HG03175 (cell line): ENCODE measurements around the gene ZNF92.
A peak's percentile ranks its signal among the peaks of the same experiment; 100 is the strongest.
"Not testable (repeated sequence)": the region's sequence is repeated elsewhere in the genome, so short reads cannot be mapped to it uniquely, and the experiment has no call there.

Experiments used
- ATAC-seq: cut with Tn5 transposase; IDR thresholded peaks from one replicate; pipeline ENCODE4 v1.9.1; 2021; ENCODE audit warnings: mild to moderate bottlenecking, moderate library complexity; ENCODE audit not compliant: unreplicated experiment

The ZNF92 gene

GRCh38 chr7:65373608-65374351 lies at the start of gene ZNF92:
Gene ZNF92 (plus strand): TSS chr7:65373855. CDS start chr7:65373998, 143 bp downstream.
- ATAC-seq: peak; percentile 99

DNA sequence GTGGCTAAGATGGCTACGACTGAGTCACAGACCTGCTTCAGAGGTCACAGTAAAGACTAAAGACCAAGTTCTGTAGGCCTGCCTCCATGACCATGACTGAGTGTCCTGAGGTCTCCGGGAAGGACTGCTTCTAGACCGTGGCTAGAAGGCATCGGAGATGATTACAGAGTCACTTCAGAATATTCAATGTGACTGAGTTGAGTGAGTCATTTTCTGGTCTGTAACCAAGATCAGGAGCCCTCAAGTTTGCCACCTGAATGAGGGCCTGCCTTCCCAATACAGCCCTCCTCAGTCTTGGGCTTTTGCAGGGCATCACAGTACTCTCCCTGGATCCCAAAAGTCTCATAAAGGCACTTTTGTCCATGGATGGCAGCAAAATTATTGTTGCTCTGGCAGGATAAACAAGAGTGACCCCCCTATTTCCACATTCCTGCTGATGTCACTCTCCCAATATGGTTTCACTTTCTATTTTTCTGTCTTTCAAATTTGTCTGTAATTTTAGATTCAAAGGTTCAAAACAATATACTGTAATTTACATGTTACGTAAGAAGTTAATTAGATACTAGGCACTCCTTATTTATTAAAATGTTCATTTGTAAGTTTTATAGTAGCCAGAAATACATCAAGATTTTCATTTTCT lies 47.7 kb upstream of the ZNF92 start:
- ATAC-seq: no peak

DNA sequence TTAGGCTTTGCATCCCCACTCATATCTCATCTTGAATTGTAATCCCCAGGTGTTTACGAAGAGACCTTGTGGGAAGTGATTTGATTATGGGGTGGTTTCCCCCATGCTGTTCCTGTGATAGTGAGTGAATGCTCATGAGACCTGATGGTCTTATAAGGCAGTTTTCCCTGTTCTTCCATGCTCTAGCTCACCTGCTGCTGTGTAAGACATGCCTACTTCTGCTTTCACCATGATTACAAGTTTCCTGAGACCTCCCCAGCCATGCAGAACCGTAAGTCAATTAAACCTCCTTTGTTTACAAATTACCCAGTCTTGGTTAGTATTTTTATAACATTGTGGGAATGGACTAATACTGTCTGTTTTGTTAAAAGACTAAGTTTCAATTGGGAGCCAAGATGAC lies 35.3 kb upstream of the ZNF92 start:
- no peak for ATAC-seq

GRCh38 chr7:65339257-65339656 lies 34.4 kb upstream of the ZNF92 start:
- ATAC-seq: no peak

- ATAC-seq: no peak
Measured at GRCh38 chr7:65342723-65343629, 30.7 kb upstream of the ZNF92 start.

DNA sequence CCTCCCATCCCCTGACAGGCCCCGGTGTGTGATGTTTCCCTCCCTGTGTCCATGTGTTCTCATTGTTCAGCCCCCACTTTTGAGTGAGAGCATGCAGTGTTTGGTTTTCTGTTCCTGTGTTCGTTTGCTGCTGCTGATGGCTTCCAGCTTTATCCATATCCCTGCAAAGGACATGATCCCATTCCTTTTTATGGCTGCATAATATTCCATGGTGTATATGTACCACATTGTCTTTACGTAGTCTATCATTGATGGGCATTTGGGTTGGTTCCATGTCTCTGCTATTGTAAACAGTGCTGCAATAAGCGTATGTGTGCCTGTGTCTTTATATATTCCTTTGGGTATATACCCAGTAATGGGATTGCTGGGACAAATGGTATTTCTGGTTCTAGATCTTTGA lies 29.1 kb upstream of the ZNF92 start:
- not testable (repeated sequence) for ATAC-seq

DNA sequence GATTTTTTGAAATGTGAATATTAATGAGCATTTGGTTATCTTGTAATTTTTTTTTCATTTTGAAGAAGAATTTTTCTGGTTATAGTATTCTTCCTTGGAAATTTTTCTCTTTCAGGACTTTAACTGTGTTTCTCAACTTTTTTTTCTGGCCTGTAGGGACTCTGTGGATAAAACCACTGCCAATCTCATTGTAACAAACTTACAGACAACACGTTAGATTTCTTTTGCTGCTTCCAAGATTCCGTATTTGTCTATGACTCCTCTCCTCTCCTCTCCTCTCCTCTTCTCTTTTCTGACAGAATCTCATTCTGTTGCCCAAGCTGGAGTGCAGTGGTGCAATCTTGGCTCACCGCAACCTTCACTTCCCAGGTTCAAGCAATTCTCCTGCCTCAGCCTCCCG lies 19.4 kb upstream of the ZNF92 start:
- ATAC-seq: no peak

DNA sequence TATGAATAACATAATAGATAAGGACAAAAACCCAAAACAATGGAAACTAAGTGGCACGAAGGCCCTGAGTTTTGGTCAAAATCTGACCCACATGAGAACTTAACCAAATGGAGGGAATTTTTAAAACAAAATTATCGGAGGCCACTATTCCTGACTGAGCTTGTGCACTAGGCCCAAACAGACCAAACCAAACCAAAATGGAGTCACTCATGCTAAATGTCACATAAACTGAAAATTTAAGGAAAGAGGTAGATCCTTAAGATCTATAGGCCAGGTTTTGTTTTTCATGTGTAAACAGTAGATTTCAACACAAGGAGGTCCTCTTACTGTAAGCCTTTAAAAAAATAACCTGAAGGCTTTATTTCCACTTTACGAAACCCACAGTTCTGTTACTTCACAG lies 3.8 kb upstream of the ZNF92 start:
- ATAC-seq: no peak

DNA sequence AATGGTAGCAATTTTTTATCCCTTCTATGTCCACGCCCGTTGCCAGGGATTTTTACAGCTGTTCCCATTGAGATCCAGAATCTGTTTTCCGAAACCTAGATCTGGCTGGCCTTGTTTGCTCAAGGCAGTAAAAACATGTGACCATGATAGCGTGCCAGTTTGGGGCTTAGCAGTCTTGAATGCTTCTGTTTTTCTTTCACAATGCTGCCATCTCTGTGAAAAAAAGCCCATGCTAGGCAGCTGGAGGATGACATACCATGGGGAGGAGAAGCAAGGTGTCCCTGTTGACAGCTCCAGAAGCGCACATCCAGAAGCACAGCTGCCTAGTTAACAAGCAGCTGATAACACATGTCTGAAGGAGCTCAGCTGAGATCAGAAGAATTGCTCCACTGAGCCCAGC lies 2.2 kb upstream of the ZNF92 start:
- ATAC-seq: no peak

- ATAC-seq: no peak
Measured at GRCh38 chr7:65379318-65379717, 5.7 kb downstream of the ZNF92 start.

- no peak for ATAC-seq
Measured at GRCh38 chr7:65381742-65382141, 8.1 kb downstream of the ZNF92 start.

GRCh38 chr7:65382452-65382851 lies 8.8 kb downstream of the ZNF92 start:
- no peak for ATAC-seq

DNA sequence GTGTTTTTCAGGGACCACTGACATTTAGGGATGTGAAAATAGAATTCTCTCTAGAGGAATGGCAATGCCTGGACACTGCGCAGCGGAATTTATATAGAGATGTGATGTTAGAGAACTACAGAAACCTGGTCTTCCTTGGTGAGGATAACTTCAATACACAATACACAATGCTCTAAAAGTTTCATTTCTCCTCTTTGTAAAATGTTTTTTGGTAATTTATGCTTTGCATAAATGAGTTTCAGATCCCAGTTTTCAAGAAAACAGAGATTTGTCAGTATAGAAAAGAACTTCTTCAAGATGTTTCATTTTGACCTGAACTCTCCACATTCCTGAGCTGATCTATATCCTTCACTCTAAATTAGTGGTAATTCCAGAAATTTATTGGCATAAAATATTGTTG lies 14.2 kb downstream of the ZNF92 start:
- no peak for ATAC-seq

DNA sequence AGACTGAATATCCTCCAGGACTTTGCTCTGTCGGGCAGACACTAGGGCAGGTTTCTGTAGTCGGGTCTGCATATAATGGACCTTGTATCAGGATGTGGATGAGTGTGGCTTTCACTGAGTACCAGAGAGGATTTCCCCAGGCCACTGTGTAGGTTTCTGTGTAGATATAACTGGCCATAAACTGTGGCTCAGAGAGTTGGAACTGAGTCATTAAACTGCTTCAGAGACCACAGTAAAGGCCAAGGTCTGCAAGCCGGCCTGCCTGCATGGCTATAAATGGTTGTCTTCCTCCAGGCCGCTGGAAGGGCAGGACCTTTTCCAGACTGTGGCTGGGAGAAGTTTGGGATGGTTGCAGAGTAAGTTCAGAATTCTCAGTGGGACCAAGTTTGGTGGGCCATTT lies 16.9 kb downstream of the ZNF92 start:
- ATAC-seq: no peak

- ATAC-seq: no peak
Measured at GRCh38 chr7:65397730-65398142, 24.1 kb downstream of the ZNF92 start.

DNA sequence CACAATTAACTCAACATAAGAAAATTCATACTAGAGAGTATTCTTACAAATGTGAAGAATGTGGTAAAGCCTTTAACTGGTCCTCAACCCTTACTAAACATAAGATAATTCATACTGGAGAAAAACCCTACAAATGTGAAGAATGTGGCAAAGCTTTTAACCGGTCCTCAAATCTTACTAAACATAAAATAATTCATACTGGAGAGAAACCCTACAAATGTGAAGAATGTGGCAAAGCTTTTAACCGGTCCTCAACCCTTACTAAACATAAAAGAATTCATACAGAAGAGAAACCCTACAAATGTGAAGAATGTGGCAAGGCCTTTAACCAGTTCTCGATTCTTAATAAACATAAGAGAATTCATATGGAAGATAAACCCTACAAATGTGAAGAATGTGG lies 25.0 kb downstream of the ZNF92 start:
- ATAC-seq: not testable (repeated sequence)

DNA sequence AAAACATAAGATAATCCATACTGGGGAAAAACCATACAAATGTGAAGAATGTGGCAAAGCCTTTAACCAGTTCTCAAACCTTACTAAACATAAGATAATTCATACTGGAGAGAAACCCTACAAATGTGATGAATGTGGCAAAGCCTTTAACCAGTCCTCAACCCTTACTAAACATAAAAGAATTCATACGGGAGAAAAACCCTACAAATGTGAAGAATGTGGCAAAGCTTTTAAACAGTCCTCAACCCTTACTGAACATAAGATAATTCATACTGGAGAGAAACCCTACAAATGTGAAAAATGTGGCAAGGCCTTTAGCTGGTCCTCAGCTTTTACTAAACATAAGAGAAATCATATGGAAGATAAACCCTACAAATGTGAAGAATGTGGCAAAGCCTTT lies 25.4 kb downstream of the ZNF92 start:
- ATAC-seq: not testable (repeated sequence)

DNA sequence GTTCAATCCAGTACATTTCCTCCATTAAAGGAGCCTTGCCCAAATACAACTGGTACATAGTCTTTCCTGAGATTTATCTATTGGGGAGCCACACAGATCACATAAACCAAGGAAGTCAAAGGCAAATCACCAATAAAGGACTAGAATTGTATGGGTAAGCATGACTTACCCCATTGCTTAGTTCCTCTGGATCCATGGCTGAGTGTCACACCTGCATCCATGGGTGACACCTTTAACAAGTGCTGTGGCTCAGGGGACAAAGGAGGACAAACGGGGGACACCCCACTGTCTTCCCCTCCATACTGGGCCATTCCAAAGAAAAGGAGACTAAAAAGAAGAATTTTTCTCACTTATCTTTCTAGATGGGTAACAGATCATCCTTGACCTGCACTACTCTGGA lies 30.4 kb downstream of the ZNF92 start:
- ATAC-seq: no peak

DNA sequence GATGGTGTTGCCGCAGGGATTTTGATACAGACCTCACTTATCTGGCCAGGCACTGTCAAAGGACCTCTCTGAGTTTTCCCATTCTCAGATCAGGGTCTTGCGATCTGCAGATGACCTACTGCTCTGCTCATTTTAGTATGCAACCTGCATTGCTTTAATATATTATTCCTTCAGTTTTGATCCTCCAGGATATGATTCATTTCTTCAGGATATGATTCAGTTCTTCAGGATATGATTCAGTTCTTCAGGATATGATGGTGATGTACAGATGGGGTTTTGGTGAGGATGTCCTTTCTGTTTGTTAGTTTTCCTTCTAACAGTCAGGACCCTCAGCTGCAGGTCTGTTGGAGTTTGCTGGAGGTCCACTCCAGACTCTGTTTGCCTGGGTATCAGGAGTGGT lies 33.1 kb downstream of the ZNF92 start:
- ATAC-seq: not testable (repeated sequence)

GRCh38 chr7:65409363-65409762 lies 35.7 kb downstream of the ZNF92 start:
- no peak for ATAC-seq

- ATAC-seq: no peak
Measured at GRCh38 chr7:65411249-65411648, 37.6 kb downstream of the ZNF92 start.

DNA sequence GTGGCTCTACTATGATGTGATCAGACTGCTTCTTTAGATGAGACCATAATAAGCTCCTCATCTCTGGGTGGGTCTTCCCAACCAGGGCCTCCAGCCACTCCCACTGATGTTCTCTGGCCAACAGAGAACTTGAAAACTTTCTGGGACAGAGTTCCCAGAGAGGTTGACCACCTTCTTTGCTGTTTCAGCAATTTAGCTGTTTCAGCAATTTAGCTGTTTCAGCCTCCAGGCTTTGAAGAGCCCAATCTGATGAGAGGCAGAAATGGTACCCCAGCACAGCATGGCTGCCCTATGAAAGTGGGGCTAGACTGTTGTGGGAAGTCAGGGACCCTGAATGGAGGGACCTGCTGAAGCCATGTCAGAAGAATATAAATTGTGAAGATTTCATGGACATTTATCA lies 49.0 kb downstream of the ZNF92 start:
- ATAC-seq: no peak
